NB4 (cell line): ENCODE measurements around the gene RBM17.

Experiments
- MYC ChIP-seq: IDR thresholded peaks from 2 replicates; pipeline ENCODE4 v1.6.1; 2011; ENCODE audit warnings: low read depth, low read length
- POLR2A ChIP-seq: IDR thresholded peaks from 2 replicates; pipeline ENCODE4 v1.6.1; 2011; ENCODE audit warnings: mild to moderate bottlenecking; ENCODE audit not compliant: insufficient read length; ENCODE audit errors: extremely low read depth
- TF ChIP-seq, protein P1 (sequence below): IDR thresholded peaks from one replicate; pipeline ENCODE4 v1.5.1; 2012; ENCODE audit warnings: low read depth, low read length
- TF ChIP-seq, protein P2 (sequence below): IDR thresholded peaks from 2 replicates; pipeline ENCODE4 v1.6.1; 2011; ENCODE audit warnings: low read depth, low read length

DNA sequence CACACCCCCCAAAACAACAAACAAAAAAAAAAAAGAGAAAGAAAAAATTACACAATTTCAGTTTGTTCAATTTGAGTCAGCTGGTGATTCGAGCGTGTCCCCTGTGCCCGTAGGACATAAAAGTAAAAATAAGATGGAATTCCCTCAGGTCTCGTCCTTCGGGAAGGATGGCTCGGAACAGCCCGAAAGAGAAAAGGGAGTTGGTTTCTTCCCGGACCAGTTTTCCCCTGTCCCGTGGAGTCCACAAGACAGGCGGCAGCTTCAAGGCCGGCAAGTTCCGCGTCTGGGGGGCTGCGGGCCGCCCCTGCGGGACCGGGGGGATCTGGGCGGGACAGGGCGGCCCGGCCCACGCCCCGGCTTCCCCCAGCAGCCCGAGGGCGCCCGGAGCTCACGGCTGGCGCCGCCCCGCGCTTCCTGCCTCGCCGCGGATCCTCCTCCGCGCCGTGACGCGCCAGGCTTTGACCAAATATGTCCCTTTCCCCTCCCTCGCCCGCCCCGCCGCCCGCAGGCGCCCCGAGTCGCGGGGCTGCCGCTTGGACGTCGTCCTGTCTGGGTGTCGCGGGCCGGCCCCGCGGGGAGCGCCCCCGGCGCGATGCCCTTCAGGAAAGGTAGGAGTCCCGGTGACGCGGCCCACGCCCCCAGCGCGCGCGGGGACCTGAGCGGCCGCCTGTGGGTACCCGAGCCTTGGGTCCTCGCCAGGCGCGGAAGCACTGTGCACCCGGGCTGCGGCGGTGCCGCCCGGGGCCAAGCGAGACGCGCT lies 55.8 kb downstream of the RBM17 start:
- TF ChIP-seq, protein P1, sequence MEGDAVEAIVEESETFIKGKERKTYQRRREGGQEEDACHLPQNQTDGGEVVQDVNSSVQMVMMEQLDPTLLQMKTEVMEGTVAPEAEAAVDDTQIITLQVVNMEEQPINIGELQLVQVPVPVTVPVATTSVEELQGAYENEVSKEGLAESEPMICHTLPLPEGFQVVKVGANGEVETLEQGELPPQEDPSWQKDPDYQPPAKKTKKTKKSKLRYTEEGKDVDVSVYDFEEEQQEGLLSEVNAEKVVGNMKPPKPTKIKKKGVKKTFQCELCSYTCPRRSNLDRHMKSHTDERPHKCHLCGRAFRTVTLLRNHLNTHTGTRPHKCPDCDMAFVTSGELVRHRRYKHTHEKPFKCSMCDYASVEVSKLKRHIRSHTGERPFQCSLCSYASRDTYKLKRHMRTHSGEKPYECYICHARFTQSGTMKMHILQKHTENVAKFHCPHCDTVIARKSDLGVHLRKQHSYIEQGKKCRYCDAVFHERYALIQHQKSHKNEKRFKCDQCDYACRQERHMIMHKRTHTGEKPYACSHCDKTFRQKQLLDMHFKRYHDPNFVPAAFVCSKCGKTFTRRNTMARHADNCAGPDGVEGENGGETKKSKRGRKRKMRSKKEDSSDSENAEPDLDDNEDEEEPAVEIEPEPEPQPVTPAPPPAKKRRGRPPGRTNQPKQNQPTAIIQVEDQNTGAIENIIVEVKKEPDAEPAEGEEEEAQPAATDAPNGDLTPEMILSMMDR = no peak
- TF ChIP-seq, protein P2, sequence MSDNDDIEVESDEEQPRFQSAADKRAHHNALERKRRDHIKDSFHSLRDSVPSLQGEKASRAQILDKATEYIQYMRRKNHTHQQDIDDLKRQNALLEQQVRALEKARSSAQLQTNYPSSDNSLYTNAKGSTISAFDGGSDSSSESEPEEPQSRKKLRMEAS = no peak
- TF ChIP-seq POLR2A = peak; percentile 55
- TF ChIP-seq MYC = no peak
